Left kidney (tissue), 2 donors: ENCODE data around the gene C1orf146. TPM values are rescaled to one million over a fixed set of nuclear protein-coding genes. Genes with fewer than 3 reads are reported as not detected.
"Not testable (repeated sequence)": the region's sequence is repeated elsewhere in the genome, so short reads cannot be mapped to it uniquely, and the experiment has no call there.

Experiments used
- DNase-seq: peaks from one replicate; pipeline ENCODE4 v3.0.0-alpha.2; 2013
- polyA plus RNA-seq: library from polyadenylated mRNA; unstranded; fragments of 120-200 nt; gene quantifications from one replicate; pipeline ENCODE4 v1.2.1, GENCODE V29; 2013; ENCODE audit not compliant: insufficient read length

Gene C1orf146
- polyA plus RNA-seq, 1 donor = 0.37 TPM

DNA sequence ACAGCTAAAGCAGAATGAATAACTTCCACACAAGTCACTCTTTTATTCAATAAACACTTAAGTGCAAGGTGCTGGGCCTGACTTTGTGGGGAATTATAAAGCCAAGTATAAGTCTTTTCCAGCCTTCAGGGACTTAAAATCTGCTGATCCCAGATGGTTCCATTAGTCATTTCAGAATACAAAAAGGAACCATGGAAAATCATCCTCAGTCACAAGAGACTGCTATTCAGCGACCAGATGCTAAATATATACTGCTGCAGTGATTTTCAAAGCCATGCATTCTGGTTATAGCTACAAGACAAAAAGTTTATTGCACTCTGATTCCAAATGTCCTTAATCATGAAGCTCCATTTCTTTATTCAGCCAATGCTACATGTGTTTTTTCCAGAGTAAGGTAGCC is 55.3 kb downstream of the C1orf146 start:
- DNase-seq = no peak

GRCh38 chr1:92274939-92275338 is 57.2 kb downstream of the C1orf146 start:
- no peak for DNase-seq

GRCh38 chr1:92276082-92276481 is 58.4 kb downstream of the C1orf146 start:
- no peak for DNase-seq

- no peak for DNase-seq
These were observed 59.5 kb downstream of the C1orf146 start for GRCh38 chr1:92277105-92277723.

GRCh38 chr1:92279781-92280180 is 62.1 kb downstream of the C1orf146 start:
- not testable (repeated sequence) for DNase-seq

- not testable (repeated sequence) for DNase-seq
These were observed 63.7 kb downstream of the C1orf146 start for GRCh38 chr1:92281411-92281810.

DNA sequence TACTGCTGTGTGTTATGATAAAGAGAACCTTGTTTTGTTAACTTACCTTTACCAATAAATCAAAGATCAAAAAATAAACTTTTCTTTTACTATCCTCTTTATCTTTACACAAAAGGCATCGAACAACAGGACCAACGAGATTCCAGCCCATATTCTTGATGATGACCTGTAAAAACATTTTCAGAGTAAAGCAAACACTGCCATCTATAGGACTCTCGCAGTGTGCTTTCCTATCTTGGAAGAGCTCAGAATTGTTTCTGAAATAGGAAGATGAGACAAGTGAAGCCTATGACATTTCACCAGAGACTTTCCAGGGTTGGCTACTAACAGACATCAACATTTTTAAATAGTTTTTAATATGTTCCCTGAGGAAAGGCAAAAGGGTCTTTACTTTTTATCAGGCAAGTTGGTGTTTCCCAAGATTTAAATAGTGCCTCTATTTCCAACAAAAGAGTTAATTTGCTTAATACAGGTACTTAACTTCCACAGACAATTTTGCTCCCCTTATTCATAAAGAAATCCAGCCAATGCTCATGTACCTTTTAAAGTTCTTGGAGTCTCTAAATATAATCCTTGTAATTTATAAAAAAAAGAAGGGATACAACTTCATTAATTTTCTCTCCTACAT is 73.8 kb downstream of the C1orf146 start:
- DNase-seq = no peak

Other genes starting within 250 kb of the C1orf146 start
- gene EPHX4, start 187.9 kb upstream of the C1orf146 start, polyA plus RNA-seq = 1.6 TPM
- 0.52 TPM for gene SETSIP, start 142.5 kb upstream of the C1orf146 start, polyA plus RNA-seq
- gene BTBD8, start 137.6 kb upstream of the C1orf146 start, polyA plus RNA-seq = 9.0 TPM
- gene GLMN, start 81.1 kb downstream of the C1orf146 start, polyA plus RNA-seq = 33.0 TPM
- 37.1 TPM for gene RPAP2, start 81.1 kb downstream of the C1orf146 start, polyA plus RNA-seq